Measurements from ENCODE around the gene MACO1. TPM values are rescaled to one million over a fixed set of nuclear protein-coding genes. Genes with fewer than 3 reads are reported as not detected.

Gene MACO1
- total and polyA plus RNA-seq, 2 donors from 2014 or later: 12.1 to 19.3 TPM

- Histone ChIP-seq H3K27me3 (ENCODE audit: control insufficient read depth, insufficient read depth, low read length) (no peaks in the 10 kb centered on the region), H3K9me3 (ENCODE audit: control insufficient read depth in 2 of 3, insufficient read depth in 1 of 3, low read length in 3 of 3) (no peaks in the 10 kb centered on the region), H3K36me3 (ENCODE audit: control insufficient read depth in 2 of 3, insufficient read depth in 3 of 3, low read length in 3 of 3) (no peaks in the 10 kb centered on the region), H3K27ac (ENCODE audit: low read depth in 2 of 2, low read length in 2 of 2) (no peak overlapping the region), H3K4me1 (ENCODE audit: control insufficient read depth in 2 of 3, insufficient read depth in 2 of 3, low read depth in 1 of 3, low read length in 3 of 3) (no peaks in the 10 kb centered on the region), H3K9ac (ENCODE audit: low read length in 3 of 3) (no peak overlapping the region), H3K4me3 (ENCODE audit: low read length in 3 of 3) (no peak overlapping the region)
- DNase-seq: peak in 1 of 5 donors; percentile 56
- TF ChIP-seq CTCF (IDR thresholded peaks at IDR 0.05; ENCODE audit: borderline replicate concordance, extremely low read depth, insufficient read depth): no peak
- no peak for FAIRE-seq
- intact Hi-C loops (cut with DNase I): no loop called here
Observed at GRCh38 chr1:25468033-25468432, 37.3 kb downstream of the MACO1 start.

DNA sequence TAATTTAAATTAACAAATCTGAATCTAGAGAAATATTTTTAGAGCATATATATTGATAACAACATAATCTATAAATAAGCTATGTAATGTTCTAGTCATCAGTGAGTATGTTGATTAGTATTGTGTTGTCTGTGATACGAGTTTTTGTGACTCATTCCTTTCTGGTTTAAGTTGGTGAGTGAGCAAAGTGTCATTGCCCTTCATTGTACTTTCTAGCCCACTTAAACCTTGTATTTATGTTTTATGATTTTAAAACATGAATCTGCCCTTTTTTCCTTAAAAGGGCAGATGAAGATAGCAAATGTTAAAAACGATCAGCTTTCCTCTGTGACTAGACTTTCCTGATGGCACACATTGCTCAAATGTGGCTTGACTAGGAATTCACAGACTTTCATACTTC is 38.5 kb downstream of the MACO1 start:
- DNase-seq: no peak
- no peak overlapping the region for H3K4me3 ChIP-seq (ENCODE audit: low read length in 3 of 3)
- no peaks in the 10 kb centered on the region for H3K27me3 ChIP-seq (ENCODE audit: control insufficient read depth, insufficient read depth, low read length)
- H3K9ac ChIP-seq (ENCODE audit: low read length in 3 of 3): no peak overlapping the region
- no peaks in the 10 kb centered on the region for H3K36me3 ChIP-seq (ENCODE audit: control insufficient read depth in 2 of 3, insufficient read depth in 3 of 3, low read length in 3 of 3)
- intact Hi-C loops (cut with DNase I): no loop called here
- TF ChIP-seq CTCF (IDR thresholded peaks at IDR 0.05; ENCODE audit: borderline replicate concordance, extremely low read depth, insufficient read depth): no peak
- no peaks in the 10 kb centered on the region for H3K9me3 ChIP-seq (ENCODE audit: control insufficient read depth in 2 of 3, insufficient read depth in 1 of 3, low read length in 3 of 3)
- no peak for FAIRE-seq
- no peak overlapping the region for H3K27ac ChIP-seq (ENCODE audit: low read depth in 2 of 2, low read length in 2 of 2)
- no peaks in the 10 kb centered on the region for H3K4me1 ChIP-seq (ENCODE audit: control insufficient read depth in 2 of 3, insufficient read depth in 2 of 3, low read depth in 1 of 3, low read length in 3 of 3)

- no peak overlapping the region for H3K4me3 ChIP-seq (ENCODE audit: low read length in 3 of 3)
- FAIRE-seq (no peak), DNase-seq (no peak)
- TF ChIP-seq CTCF (IDR thresholded peaks at IDR 0.05; ENCODE audit: borderline replicate concordance, extremely low read depth, insufficient read depth): no peak
- H3K36me3 ChIP-seq (ENCODE audit: control insufficient read depth in 2 of 3, insufficient read depth in 3 of 3, low read length in 3 of 3): no peaks in the 10 kb centered on the region
- H3K9me3 ChIP-seq (ENCODE audit: control insufficient read depth in 2 of 3, insufficient read depth in 1 of 3, low read length in 3 of 3): no peaks in the 10 kb centered on the region
- no peaks in the 10 kb centered on the region for H3K27me3 ChIP-seq (ENCODE audit: control insufficient read depth, insufficient read depth, low read length)
- no peak overlapping the region for H3K9ac ChIP-seq (ENCODE audit: low read length in 3 of 3)
- intact Hi-C loops (cut with DNase I): no loop called here
- no peak overlapping the region for H3K27ac ChIP-seq (ENCODE audit: low read depth in 2 of 2, low read length in 2 of 2)
- H3K4me1 ChIP-seq (ENCODE audit: control insufficient read depth in 2 of 3, insufficient read depth in 2 of 3, low read depth in 1 of 3, low read length in 3 of 3): no peaks in the 10 kb centered on the region
Observed at GRCh38 chr1:25472471-25472870, 41.8 kb downstream of the MACO1 start.

GRCh38 chr1:25473653-25474225 is 43.0 kb downstream of the MACO1 start:
- no peak for TF ChIP-seq CTCF (IDR thresholded peaks at IDR 0.05; ENCODE audit: borderline replicate concordance, extremely low read depth, insufficient read depth)
- FAIRE-seq: no peak
- H3K4me1 ChIP-seq (ENCODE audit: control insufficient read depth in 2 of 3, insufficient read depth in 2 of 3, low read depth in 1 of 3, low read length in 3 of 3): peaks cover 0 to 2% (median 0%) of the 10 kb centered on the region in 3 donors

More at GRCh38 chr1:25473653-25474225, 43.0 kb downstream of the MACO1 start:
- no peaks in the 10 kb centered on the region for H3K27me3 ChIP-seq (ENCODE audit: control insufficient read depth, insufficient read depth, low read length)
- no peak overlapping the region for H3K4me3 ChIP-seq (ENCODE audit: low read length in 3 of 3)
- no peaks in the 10 kb centered on the region for H3K36me3 ChIP-seq (ENCODE audit: control insufficient read depth in 2 of 3, insufficient read depth in 3 of 3, low read length in 3 of 3)
- no peak overlapping the region for H3K27ac ChIP-seq (ENCODE audit: low read depth in 2 of 2, low read length in 2 of 2)
- H3K9ac ChIP-seq (ENCODE audit: low read length in 3 of 3): no peak overlapping the region
- no peaks in the 10 kb centered on the region for H3K9me3 ChIP-seq (ENCODE audit: control insufficient read depth in 2 of 3, insufficient read depth in 1 of 3, low read length in 3 of 3)
- intact Hi-C loops (cut with DNase I): no loop called here
- no peak for DNase-seq
